ENCODE measurements around the gene KRT86.

KRT86 gene

DNA sequence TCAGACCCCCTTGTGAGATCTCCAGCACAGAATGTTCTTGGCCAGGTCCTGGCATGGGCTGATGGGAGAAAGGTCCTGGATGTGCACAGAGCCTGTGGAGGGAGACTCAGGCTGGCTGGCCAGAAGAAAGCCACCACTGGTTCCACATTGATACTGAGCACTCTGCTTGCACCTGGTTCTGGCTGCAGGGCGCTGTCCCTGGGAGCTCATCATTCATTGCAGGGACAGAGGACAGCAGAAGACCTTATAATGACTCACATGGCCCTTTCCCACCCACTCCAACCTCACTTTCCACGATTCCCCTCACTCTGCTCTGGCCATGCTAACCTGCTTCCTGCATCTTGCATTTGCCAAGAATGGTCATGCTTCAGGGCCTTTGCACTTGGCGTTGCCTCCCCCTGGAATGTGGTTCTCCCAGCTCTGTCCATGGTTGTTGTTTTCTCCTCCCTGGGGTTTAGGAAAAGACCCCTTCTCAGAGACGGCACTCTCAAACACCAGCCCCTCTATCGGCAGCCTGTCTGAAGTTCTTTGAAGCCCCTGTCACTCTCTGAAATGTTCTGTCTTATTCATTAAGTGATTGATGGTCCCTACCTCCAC is 31.1 kb upstream of the KRT86 start:
- H3K4me1 ChIP-seq (ENCODE audit: insufficient read depth, low read length) = no peaks in the 10 kb centered on the region
- H3K27me3 ChIP-seq (ENCODE audit: insufficient read depth, low read length) = peaks cover 3% of the 10 kb centered on the region
- no peak overlapping the region for H3K4me3 ChIP-seq (ENCODE audit: low read length)
- H3K36me3 ChIP-seq (ENCODE audit: insufficient read depth, low read length) = no peaks in the 10 kb centered on the region
- no peaks in the 10 kb centered on the region for H3K9me3 ChIP-seq (ENCODE audit: low read length)
- H2AFZ ChIP-seq (ENCODE audit: low read depth, low read length) = no peak overlapping the region

DNA sequence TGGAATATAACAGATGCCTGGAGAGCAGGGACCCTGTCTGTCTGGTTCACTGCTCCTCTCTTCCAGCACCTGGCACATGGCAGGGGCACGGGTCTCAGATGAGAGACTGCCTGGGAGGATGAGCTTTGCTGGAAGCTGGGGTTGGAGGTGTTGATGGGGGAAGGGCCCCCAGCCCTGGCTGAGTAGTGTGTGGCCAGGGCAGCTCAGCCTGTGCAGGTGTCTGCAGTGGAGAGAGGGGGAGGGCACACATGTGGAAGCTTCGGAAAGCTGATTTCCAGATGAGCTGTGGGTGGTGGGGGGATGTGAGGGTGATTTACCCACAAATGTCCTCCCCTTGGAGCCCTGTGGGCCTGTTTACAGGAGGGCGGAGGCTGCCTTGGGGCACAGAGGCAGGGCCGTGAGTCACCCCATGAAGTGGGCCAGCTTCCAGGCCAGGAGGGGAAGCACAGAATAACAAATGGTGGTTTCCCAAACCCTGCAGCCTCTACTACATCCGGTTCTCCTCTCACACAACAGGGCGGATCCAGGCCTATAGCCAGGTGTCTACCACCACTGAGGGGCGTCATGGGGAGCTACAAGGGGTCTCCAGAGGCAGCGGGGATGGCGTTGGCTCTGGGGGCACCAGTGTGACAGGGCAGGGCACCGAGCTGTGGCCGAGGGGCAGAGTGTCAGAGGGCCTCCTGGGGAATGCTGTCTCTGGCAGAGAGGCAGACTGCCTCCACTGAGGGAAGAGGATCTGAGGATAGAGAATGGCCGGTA is 30.4 kb upstream of the KRT86 start:
- H3K36me3 ChIP-seq (ENCODE audit: insufficient read depth, low read length) = no peaks in the 10 kb centered on the region
- no peak overlapping the region for H3K4me3 ChIP-seq (ENCODE audit: low read length)
- no peaks in the 10 kb centered on the region for H3K9me3 ChIP-seq (ENCODE audit: low read length)
- peaks cover 8% of the 10 kb centered on the region for H3K27me3 ChIP-seq (ENCODE audit: insufficient read depth, low read length)
- H3K4me1 ChIP-seq (ENCODE audit: insufficient read depth, low read length) = no peaks in the 10 kb centered on the region
- no peak overlapping the region for H2AFZ ChIP-seq (ENCODE audit: low read depth, low read length)

DNA sequence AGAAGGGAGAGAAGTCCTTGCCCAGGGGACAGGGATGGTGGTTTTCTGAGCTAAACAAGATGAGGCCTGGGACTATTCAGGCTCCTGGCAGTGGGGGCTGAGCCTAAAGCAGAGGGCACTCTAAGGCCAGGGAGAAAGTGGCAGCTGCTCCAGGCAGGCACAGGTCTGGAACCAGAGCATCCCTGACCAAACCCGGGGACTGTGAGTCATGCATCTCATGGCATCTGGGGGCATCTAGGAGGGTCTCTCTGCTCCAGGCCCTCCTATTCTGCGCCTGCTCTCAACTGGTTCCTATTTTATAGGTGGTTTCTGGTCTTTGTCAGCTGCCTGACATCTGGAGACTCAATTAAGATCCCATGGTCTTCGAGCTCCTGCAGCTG is 29.8 kb upstream of the KRT86 start:
- no peaks in the 10 kb centered on the region for H3K4me1 ChIP-seq (ENCODE audit: insufficient read depth, low read length)
- H3K36me3 ChIP-seq (ENCODE audit: insufficient read depth, low read length) = no peaks in the 10 kb centered on the region
- no peak overlapping the region for H2AFZ ChIP-seq (ENCODE audit: low read depth, low read length)
- H3K27me3 ChIP-seq (ENCODE audit: insufficient read depth, low read length) = peaks cover 10% of the 10 kb centered on the region
- no peaks in the 10 kb centered on the region for H3K9me3 ChIP-seq (ENCODE audit: low read length)
- no peak overlapping the region for H3K4me3 ChIP-seq (ENCODE audit: low read length)

DNA sequence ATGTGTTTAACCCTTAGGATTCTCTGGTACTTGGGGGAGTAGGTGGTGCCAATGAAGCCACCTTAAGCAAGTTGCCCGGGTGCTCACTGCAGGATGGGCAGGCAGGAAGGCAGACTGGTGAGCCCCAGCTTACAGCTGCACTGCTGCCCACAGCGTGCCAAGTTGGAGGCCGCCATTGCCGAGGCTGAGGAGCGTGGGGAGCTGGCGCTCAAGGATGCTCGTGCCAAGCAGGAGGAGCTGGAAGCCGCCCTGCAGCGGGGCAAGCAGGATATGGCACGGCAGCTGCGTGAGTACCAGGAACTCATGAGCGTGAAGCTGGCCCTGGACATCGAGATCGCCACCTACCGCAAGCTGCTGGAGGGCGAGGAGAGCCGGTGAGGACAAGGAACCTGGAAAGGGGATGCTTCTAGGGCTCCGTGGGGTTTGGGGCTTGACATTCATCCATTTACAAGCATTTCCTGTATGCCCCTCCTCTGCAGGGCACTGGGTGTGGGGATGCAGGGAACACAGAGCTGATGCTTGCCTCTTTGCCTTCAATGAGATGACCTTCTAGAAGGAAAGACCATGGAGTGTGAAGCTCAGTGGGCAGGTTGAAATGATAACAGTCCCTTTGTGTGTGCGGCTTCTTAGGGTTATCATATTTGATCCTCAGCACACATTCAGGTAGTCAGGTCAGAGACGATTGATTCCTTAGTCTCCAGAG is 29.0 kb upstream of the KRT86 start:
- Histone ChIP-seq H3K4me1 (ENCODE audit: insufficient read depth, low read length) (no peaks in the 10 kb centered on the region), H3K4me3 (ENCODE audit: low read length) (no peak overlapping the region), H3K36me3 (ENCODE audit: insufficient read depth, low read length) (no peaks in the 10 kb centered on the region), H2AFZ (ENCODE audit: low read depth, low read length) (no peak overlapping the region), H3K27me3 (ENCODE audit: insufficient read depth, low read length) (peaks cover 17% of the 10 kb centered on the region), H3K9me3 (ENCODE audit: low read length) (no peaks in the 10 kb centered on the region)

GRCh38 chr12:52245962-52246569 is 28.4 kb upstream of the KRT86 start:
- no peak overlapping the region for H2AFZ ChIP-seq (ENCODE audit: low read depth, low read length)
- no peaks in the 10 kb centered on the region for H3K9me3 ChIP-seq (ENCODE audit: low read length)
- no peaks in the 10 kb centered on the region for H3K4me1 ChIP-seq (ENCODE audit: insufficient read depth, low read length)
- H3K4me3 ChIP-seq (ENCODE audit: low read length) = no peak overlapping the region
- no peaks in the 10 kb centered on the region for H3K36me3 ChIP-seq (ENCODE audit: insufficient read depth, low read length)
- peaks cover 20% of the 10 kb centered on the region for H3K27me3 ChIP-seq (ENCODE audit: insufficient read depth, low read length)

DNA sequence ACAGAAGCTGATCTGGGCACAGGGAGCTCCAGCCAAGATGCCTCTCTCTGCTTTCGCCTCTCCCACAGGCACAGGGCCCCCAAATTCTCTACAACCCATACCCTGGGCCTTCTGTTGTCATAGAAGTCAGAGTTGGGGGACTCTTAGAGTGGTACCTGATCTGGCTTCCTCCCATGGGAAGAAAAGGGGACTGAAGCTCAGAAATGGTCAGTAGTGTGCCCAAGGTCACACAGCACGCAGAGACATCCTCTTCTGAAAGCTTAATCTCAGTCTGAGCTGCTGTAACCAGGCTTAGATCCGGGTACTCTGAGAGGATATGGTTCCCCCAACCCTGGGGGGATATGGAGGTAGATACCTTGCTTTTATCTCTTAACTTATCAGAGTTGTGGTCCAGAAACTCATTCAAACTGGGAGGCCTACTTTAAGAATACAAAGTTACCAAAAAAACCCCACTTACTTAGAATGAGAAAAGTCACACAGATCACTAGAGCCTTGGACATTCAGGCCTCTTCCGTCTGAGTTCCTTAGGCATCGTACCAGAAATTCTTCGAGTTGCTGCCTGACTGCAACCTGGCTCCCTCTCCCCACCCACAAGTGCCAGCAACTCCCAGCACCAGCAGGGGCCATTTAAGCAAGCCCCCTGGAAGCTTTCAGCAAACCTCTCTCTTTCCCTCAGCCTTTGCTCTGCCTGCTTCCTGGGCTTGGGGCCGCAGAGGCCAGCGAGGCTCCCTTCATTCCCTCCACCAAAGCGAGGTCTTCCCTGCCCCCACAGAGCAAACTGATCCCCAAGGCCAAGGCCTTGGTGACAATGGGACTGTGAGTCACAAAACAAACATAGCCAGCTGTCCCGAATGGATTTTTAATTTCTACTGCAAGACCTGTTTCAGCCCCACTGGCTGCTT is 27.5 kb upstream of the KRT86 start:
- no peaks in the 10 kb centered on the region for H3K4me1 ChIP-seq (ENCODE audit: insufficient read depth, low read length)
- no peaks in the 10 kb centered on the region for H3K36me3 ChIP-seq (ENCODE audit: insufficient read depth, low read length)
- H3K4me3 ChIP-seq (ENCODE audit: low read length) = no peak overlapping the region
- H3K9me3 ChIP-seq (ENCODE audit: low read length) = no peaks in the 10 kb centered on the region
- no peak overlapping the region for H2AFZ ChIP-seq (ENCODE audit: low read depth, low read length)
- H3K27me3 ChIP-seq (ENCODE audit: insufficient read depth, low read length) = peaks cover 20% of the 10 kb centered on the region

- no peak overlapping the region for H2AFZ ChIP-seq (ENCODE audit: low read depth, low read length)
- no peaks in the 10 kb centered on the region for H3K4me1 ChIP-seq (ENCODE audit: insufficient read depth, low read length)
- no peaks in the 10 kb centered on the region for H3K9me3 ChIP-seq (ENCODE audit: low read length)
- H3K4me3 ChIP-seq (ENCODE audit: low read length) = no peak overlapping the region
- H3K36me3 ChIP-seq (ENCODE audit: insufficient read depth, low read length) = no peaks in the 10 kb centered on the region
- H3K27me3 ChIP-seq (ENCODE audit: insufficient read depth, low read length) = peaks cover 20% of the 10 kb centered on the region
Observed at GRCh38 chr12:52247622-52248540, 26.6 kb upstream of the KRT86 start.

DNA sequence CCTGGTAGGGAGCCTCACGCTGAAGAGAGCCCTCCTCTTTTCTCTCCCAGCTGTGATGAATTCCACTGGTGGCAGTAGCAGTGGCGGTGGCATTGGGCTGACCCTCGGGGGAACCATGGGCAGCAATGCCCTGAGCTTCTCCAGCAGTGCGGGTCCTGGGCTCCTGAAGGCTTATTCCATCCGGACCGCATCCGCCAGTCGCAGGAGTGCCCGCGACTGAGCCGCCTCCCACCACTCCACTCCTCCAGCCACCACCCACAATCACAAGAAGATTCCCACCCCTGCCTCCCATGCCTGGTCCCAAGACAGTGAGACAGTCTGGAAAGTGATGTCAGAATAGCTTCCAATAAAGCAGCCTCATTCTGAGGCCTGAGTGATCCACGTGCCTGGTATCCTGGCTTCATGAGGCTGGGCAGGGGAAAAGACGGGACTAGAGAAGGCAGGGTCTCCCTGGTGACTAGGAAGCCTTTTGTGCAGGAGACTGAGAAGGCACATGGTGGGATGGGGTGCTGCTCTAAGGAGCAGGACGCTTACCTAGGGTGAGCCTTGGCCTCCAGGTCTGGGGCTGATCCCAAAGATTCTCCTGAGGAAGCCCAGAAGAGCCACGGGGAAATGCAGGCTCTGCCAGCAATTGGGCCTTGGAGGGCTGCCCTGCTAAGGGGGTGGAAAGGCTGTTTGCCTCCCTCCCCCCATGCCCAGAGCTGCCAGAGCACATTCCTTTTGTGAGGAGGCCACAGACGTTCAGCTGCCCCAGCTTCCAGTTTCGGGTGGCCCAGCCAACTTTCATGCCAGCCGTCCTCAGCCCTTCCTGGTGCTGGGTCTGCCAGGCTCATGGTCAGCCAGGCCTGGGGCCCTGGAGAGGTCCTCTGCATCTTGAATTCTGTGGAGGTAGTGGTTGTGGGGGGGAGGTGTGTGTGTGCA is 25.6 kb upstream of the KRT86 start:
- Histone ChIP-seq H3K4me1 (ENCODE audit: insufficient read depth, low read length) (no peaks in the 10 kb centered on the region), H2AFZ (ENCODE audit: low read depth, low read length) (no peak overlapping the region), H3K27me3 (ENCODE audit: insufficient read depth, low read length) (peaks cover 24% of the 10 kb centered on the region), H3K36me3 (ENCODE audit: insufficient read depth, low read length) (no peaks in the 10 kb centered on the region), H3K4me3 (ENCODE audit: low read length) (no peak overlapping the region), H3K9me3 (ENCODE audit: low read length) (no peaks in the 10 kb centered on the region)

DNA sequence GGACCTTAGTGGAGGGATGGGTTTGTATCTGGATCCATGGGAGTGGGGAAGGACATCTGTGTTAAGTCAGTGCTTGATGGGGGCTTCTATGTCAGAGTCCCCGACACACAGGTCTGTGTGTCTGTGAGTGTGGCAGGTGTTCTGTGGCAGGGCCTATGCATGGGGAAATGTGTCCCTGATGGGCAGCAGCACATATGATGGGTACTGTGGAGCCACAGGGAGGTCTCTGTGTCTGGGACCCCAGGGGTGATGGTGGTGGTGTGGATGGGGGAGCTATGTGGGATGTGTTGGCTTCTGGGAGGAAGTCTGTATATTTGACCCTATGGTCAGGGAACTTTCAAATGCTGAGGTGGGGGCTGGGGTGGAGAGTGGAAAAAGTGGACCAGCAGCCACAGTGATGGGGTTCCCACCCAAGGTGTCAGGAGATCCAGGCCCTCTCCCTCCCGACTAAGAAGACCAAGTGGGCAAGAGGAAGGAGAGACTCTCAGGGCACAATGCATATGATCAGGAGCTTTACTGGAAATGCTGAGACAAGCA is 24.9 kb upstream of the KRT86 start:
- no peak overlapping the region for H3K4me3 ChIP-seq (ENCODE audit: low read length)
- no peaks in the 10 kb centered on the region for H3K9me3 ChIP-seq (ENCODE audit: low read length)
- H3K36me3 ChIP-seq (ENCODE audit: insufficient read depth, low read length) = no peaks in the 10 kb centered on the region
- H3K4me1 ChIP-seq (ENCODE audit: insufficient read depth, low read length) = no peaks in the 10 kb centered on the region
- no peak overlapping the region for H2AFZ ChIP-seq (ENCODE audit: low read depth, low read length)
- H3K27me3 ChIP-seq (ENCODE audit: insufficient read depth, low read length) = peaks cover 24% of the 10 kb centered on the region

DNA sequence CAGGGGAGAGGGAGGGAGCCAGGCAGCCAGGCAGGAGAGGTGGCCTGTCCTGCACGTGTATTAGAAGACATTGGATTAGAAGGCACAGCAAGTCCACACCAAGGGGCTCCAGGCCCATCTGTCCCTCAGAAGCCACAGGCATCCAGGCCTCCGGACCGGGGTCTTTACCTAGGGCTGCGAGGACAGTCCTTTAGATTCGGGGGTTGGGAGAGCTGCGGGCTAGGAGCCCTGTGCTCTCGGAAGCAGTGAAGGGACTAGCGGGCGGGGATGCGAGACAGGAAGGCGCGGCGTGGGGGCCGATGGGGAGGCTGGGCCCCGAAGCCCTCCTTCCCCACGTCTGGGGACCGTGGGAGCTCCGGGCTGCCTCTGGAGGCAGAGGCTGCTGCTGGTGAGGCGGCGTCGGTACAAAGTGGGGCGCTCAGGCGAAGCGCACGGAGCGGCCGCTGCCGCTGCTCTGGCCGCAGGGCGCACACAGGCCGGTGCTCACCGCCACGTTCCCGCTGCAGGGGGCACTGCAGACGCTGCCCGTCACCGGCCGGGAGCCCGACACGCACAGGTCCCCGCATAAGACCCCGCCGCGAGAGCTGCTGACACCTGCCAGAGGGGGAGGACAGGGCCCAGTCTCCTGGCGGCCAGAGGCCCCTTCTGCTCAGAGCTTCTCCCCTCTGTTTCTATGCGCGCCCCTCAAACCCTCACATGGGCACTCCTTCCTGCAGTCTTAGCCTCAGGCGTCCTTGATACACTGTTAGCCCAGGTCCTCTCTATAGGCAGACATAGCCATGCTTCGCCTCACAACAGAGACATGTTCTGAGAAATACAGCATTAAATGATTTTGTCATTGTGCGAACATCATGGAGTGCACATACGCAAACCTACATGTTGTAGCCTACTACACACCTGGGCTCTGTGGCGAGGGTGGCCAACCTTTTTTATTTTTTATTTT is 24.1 kb upstream of the KRT86 start:
- H3K9me3 ChIP-seq (ENCODE audit: low read length) = no peaks in the 10 kb centered on the region
- H3K27me3 ChIP-seq (ENCODE audit: insufficient read depth, low read length) = peaks cover 24% of the 10 kb centered on the region
- H3K4me3 ChIP-seq (ENCODE audit: low read length) = no peak overlapping the region

More for the DNA sequence above, 24.1 kb upstream of the KRT86 start:
- no peaks in the 10 kb centered on the region for H3K4me1 ChIP-seq (ENCODE audit: insufficient read depth, low read length)
- no peaks in the 10 kb centered on the region for H3K36me3 ChIP-seq (ENCODE audit: insufficient read depth, low read length)
- no peak overlapping the region for H2AFZ ChIP-seq (ENCODE audit: low read depth, low read length)
